ENCODE measurements around the gene SERBP1.

- no peak for TF ChIP-seq EP300 (IDR thresholded peaks at IDR 0.05)
- no peak for TF ChIP-seq POLR2A (IDR thresholded peaks at IDR 0.05)
- TF ChIP-seq POLR2AphosphoS5 (IDR thresholded peaks at IDR 0.05) = no peak
- TF ChIP-seq CTCF (IDR thresholded peaks at IDR 0.05) = no peak
These were observed 36.5 kb downstream of the SERBP1 start for GRCh38 chr1:67393737-67394136.
